Measurements from ENCODE around the gene KCTD15.

- TF ChIP-seq CTCF (IDR thresholded peaks at IDR 0.05): no peak
- TF ChIP-seq EZH2 (IDR thresholded peaks at IDR 0.05; ENCODE audit: borderline replicate concordance, insufficient read depth, low read depth, low read length, poor library complexity, severe bottlenecking): no peak
Measured at GRCh38 chr19:33831825-33832224, 35.2 kb downstream of the KCTD15 start.
